NCI-H345 treated with DMSO at 0.1 percent for 48 hours (cell line): ENCODE results near the gene MFSD12.

ENCODE experiments used
- DNase-seq: peaks from one replicate; lab custom pipeline; 2025; ENCODE audit not compliant: unreplicated experiment; lab: John Stamatoyannopoulos, UW

Gene MFSD12

GRCh38 chr19:3557461-3558248 is at the start of gene MFSD12:
Gene MFSD12 (minus strand): TSS chr19:3557586. CDS start chr19:3557403, 183 bp downstream.
- DNase-seq: peak; percentile 93

- no peak for DNase-seq
Observed at GRCh38 chr19:3606690-3607289, 49.4 kb upstream of the MFSD12 start, which contains the start of gene TBXA2R. Gene TBXA2R (minus strand): TSS chr19:3606875. CDS start chr19:3600634, 6,241 bp downstream.

- peak; percentile 40 for DNase-seq
Observed at GRCh38 chr19:3606174-3606689, 48.8 kb upstream of the MFSD12 start.

GRCh38 chr19:3605770-3606169 is 48.4 kb upstream of the MFSD12 start:
- no peak for DNase-seq

- DNase-seq: no peak
Observed at GRCh38 chr19:3605361-3605760, 48.0 kb upstream of the MFSD12 start.

- DNase-seq: no peak
Observed at GRCh38 chr19:3604987-3605343, 47.6 kb upstream of the MFSD12 start.

GRCh38 chr19:3604227-3604986 is 47.0 kb upstream of the MFSD12 start:
- DNase-seq: no peak

GRCh38 chr19:3603121-3603811 is 45.9 kb upstream of the MFSD12 start:
- no peak for DNase-seq

GRCh38 chr19:3601021-3601420 is 43.6 kb upstream of the MFSD12 start:
- DNase-seq: no peak

- DNase-seq: no peak
Observed at GRCh38 chr19:3599776-3600187, 42.4 kb upstream of the MFSD12 start.

GRCh38 chr19:3595521-3596061 is 38.2 kb upstream of the MFSD12 start:
- DNase-seq: no peak

- no peak for DNase-seq
Observed at GRCh38 chr19:3593156-3593555, 35.8 kb upstream of the MFSD12 start.

GRCh38 chr19:3591876-3592613 is 34.7 kb upstream of the MFSD12 start:
- DNase-seq: no peak

- no peak for DNase-seq
Observed at GRCh38 chr19:3590991-3591659, 33.7 kb upstream of the MFSD12 start.

- no peak for DNase-seq
Observed at GRCh38 chr19:3589949-3590348, 32.6 kb upstream of the MFSD12 start.

GRCh38 chr19:3589439-3589838 is 32.1 kb upstream of the MFSD12 start:
- no peak for DNase-seq

- no peak for DNase-seq
Observed at GRCh38 chr19:3586707-3587346, 29.4 kb upstream of the MFSD12 start.

- no peak for DNase-seq
Observed at GRCh38 chr19:3586127-3586626, 28.8 kb upstream of the MFSD12 start.
